Activated T-cell treated with anti-CD3 and anti-CD28 coated beads, Interleukin-2, amount 50 U/mL, for 72 hours (primary cell): ENCODE results near the gene IL5RA. TPM values are rescaled to one million over a fixed set of nuclear protein-coding genes. Genes with fewer than 3 reads are reported as not detected.

Experiments
- ATAC-seq, 2 donors: fragments of 150-1000 bp; cut with Tn5 transposase; replicated peaks in 1 of 2; 2 replicates each; pipeline ENCODE4 v1.10.0; 2021; ENCODE audit warnings: moderate library complexity in 2 of 2, mild to moderate bottlenecking in 1 of 2
- DNase-seq, 2 donors: peaks; one replicate each; pipeline ENCODE4 v3.0.0; 2021 to 2022; ENCODE audit warnings: mixed read lengths in 1 of 2
- H3K27ac Mint-ChIP-seq: one replicate; pipeline ENCODE4 v1.8.0; 2022; ENCODE audit warnings: mild to moderate bottlenecking, moderate library complexity, mixed read lengths
- H3K27me3 Mint-ChIP-seq: one replicate; pipeline ENCODE4 v1.8.0; 2022; ENCODE audit warnings: low read depth, mixed read lengths
- H3K36me3 Mint-ChIP-seq, 2 donors: one replicate each; pipeline ENCODE4 v1.8.0; 2022; ENCODE audit warnings: mixed read lengths in 2 of 2, mild to moderate bottlenecking in 1 of 2; ENCODE audit not compliant: insufficient read depth in 2 of 2
- H3K4me1 Mint-ChIP-seq: one replicate; pipeline ENCODE4 v1.8.0; 2022; ENCODE audit warnings: low read depth, mixed read lengths
- H3K4me3 Mint-ChIP-seq, 2 donors: one replicate each; pipeline ENCODE4 v1.8.0; 2022; ENCODE audit warnings: mild to moderate bottlenecking in 2 of 2, mixed read lengths in 2 of 2, moderate library complexity in 2 of 2
- H3K9me3 Mint-ChIP-seq, 2 donors: one replicate each; pipeline ENCODE4 v1.8.0; 2022; ENCODE audit warnings: mixed read lengths in 2 of 2
- total RNA-seq, 2 donors: library from RNA; stranded (reverse); gene quantifications; one replicate each; pipeline ENCODE4 v1.2.3, GENCODE V29; 2022

Gene IL5RA
- total RNA-seq, 2 donors from 2014 or later = 0.77 to 1.5 TPM

DNA sequence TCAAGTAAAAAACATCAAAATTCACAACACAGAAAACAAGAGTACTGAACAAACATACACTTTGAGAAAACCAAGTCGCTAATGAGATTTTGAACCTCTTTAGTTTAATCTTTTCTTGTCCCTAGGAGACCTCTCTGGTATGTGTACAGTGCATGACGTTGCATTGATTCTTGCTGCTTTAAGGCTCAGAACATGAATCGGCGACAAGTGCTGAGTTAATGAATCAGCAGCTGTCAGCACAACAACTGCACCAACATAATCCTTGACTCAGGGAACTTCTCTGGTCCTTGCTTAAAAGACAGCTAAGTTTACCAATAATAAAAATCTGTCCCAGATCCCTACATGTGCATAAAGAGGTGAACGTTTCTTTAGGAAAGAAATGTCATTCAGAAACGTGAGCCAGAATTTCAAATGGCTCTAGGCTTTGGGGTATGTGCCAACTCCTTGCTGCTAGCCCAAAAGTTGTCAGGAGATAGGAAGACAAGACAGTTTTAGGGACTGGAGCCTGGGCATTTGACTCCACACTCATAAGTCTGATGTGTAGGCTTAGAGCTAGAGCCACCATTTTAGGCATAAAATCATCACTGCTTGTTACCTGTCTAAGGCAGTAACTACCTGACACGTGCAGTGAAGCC, 86.9 kb downstream of the IL5RA start:
- H3K9me3 Mint-ChIP-seq = no peaks in the 10 kb centered on the region
- H3K36me3 Mint-ChIP-seq = no peaks in the 10 kb centered on the region
- H3K27me3 Mint-ChIP-seq = no peaks in the 10 kb centered on the region
- H3K4me3 Mint-ChIP-seq = no peak overlapping the region
- H3K27ac Mint-ChIP-seq = no peak overlapping the region
- DNase-seq (no peak), ATAC-seq (no peak)
- H3K4me1 Mint-ChIP-seq = peaks cover 10% of the 10 kb centered on the region

DNA sequence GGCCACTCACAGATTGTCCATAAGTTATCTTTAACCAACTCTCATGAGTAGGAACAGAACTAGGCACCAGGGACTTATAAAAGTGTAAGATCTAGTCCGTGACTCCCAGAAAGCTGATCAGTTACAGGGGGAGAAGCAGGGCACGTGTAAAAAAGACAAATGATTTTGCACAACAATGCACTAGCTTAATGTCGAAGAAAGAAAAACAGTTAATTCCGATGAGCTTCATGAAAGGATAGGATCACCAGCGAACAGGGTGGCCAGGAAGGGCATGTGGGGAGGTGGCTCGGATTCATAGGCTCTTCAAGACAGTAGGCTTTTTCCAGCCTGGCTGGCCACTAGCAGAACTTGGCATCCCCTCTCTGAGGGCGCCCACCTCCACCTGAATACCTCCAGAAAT, 90.0 kb downstream of the IL5RA start:
- Mint-ChIP-seq H3K4me1 (no peaks in the 10 kb centered on the region), H3K36me3 (no peaks in the 10 kb centered on the region), H3K4me3 (no peak overlapping the region), H3K27ac (no peak overlapping the region), H3K9me3 (no peaks in the 10 kb centered on the region), H3K27me3 (peaks cover 8% of the 10 kb centered on the region)
- ATAC-seq (no peak), DNase-seq (no peak)

Other genes with a start within 250 kb of the IL5RA start
- 10 to 100 TPM; 33.6 to 41.5 TPM for gene TRNT1, start 16.6 kb upstream of the IL5RA start, total RNA-seq
- gene CRBN, start 69.3 kb upstream of the IL5RA start, total RNA-seq = 10 to 100 TPM; 48.3 to 62.9 TPM